Endodermal cell (in vitro differentiated cells): Measurements from ENCODE around the gene LIN9. TPM values are rescaled to one million over a fixed set of nuclear protein-coding genes. Genes with fewer than 3 reads are reported as not detected.
A peak's percentile ranks its signal among the peaks of the same experiment; 100 is the strongest.

ENCODE experiments used
- DNase-seq: peaks from one replicate; pipeline ENCODE4 v3.0.0-alpha.2; 2017
- H3K27ac ChIP-seq: 2 replicates; pipeline ENCODE4 v1.5.1; 2013; ENCODE audit warnings: mild to moderate bottlenecking, low read depth, low read length, moderate library complexity
- H3K27me3 ChIP-seq: 2 replicates; pipeline ENCODE4 v1.6.1; 2013; ENCODE audit warnings: mild to moderate bottlenecking, low read length, moderate library complexity; ENCODE audit not compliant: insufficient read depth, control insufficient read depth, poor library complexity, severe bottlenecking
- H3K36me3 ChIP-seq: 2 replicates; pipeline ENCODE4 v1.7.0; 2013; ENCODE audit warnings: mild to moderate bottlenecking, low read length, moderate library complexity; ENCODE audit not compliant: control insufficient read depth, insufficient read depth
- H3K4me1 ChIP-seq: one replicate; pipeline ENCODE4 v1.7.0; 2013; ENCODE audit warnings: low read length; ENCODE audit not compliant: control insufficient read depth, insufficient read depth
- H3K4me3 ChIP-seq: 2 replicates; pipeline ENCODE4 v1.5.1; 2013; ENCODE audit warnings: mild to moderate bottlenecking, low read length, moderate library complexity
- H3K9ac ChIP-seq: 2 replicates; pipeline ENCODE4 v1.6.1; 2013; ENCODE audit warnings: mild to moderate bottlenecking, low read length, moderate library complexity; ENCODE audit not compliant: poor library complexity, severe bottlenecking; ENCODE audit errors: extremely low read depth
- H3K9me3 ChIP-seq: 2 replicates; pipeline ENCODE4 v1.6.1; 2013; ENCODE audit warnings: mild to moderate bottlenecking, low read length, moderate library complexity; ENCODE audit not compliant: control insufficient read depth
- H3K27ac Mint-ChIP-seq: 2 replicates; pipeline ENCODE4 v1.8.0; 2020; ENCODE audit warnings: mixed read lengths
- H3K27me3 Mint-ChIP-seq: 2 replicates; pipeline ENCODE4 v1.8.0; 2021; ENCODE audit warnings: mild to moderate bottlenecking, mixed read lengths; ENCODE audit not compliant: insufficient read depth
- H3K36me3 Mint-ChIP-seq: 2 replicates; pipeline ENCODE4 v1.8.0; 2020; ENCODE audit warnings: low read depth, mixed read lengths
- H3K4me1 Mint-ChIP-seq: 2 replicates; pipeline ENCODE4 v1.8.0; 2020; ENCODE audit warnings: mixed read lengths
- H3K4me3 Mint-ChIP-seq: 2 replicates; pipeline ENCODE4 v1.8.0; 2020; ENCODE audit warnings: mild to moderate bottlenecking, moderate library complexity, mixed read lengths
- H3K9me3 Mint-ChIP-seq: 2 replicates; pipeline ENCODE4 v1.8.0; 2020; ENCODE audit warnings: mild to moderate bottlenecking, mixed read lengths
- CTCF ChIP-seq: fragments of 200-600 bp; sonication (generic); conservative IDR thresholded peaks from 2 replicates; pipeline ENCODE4 v1.5.0; 2021; ENCODE audit warnings: antibody characterized with exemption, mild to moderate bottlenecking
- WGBS, 2 experiments: methylation state at CpG; one replicate each; pipeline versions ENCODE4 v1.1.5 to v1.1.7; 2013; ENCODE audit warnings: missing lambda C conversion rate in 2 of 2, mixed read lengths in 1 of 2; ENCODE audit not compliant: insufficient coverage in 1 of 2, insufficient read length in 1 of 2; 5-methylcytosine and 5-hydroxymethylcytosine counted together
- total RNA-seq, 2 donors: library from RNA; stranded (reverse); fragmentation: NEBNext Ultra II Directional in 1 of 2; extraction: Animal tissue kit (Norgen Biotek cat#: 25700) in 1 of 2; gene quantifications; 2 replicates in 1 of 2; 3 replicates in 1 of 2; pipeline ENCODE4 v1.2.1, GENCODE V29; 2021

LIN9 gene
- total RNA-seq, 2 donors from 2014 or later: 9.9 to 11.3 TPM

DNA sequence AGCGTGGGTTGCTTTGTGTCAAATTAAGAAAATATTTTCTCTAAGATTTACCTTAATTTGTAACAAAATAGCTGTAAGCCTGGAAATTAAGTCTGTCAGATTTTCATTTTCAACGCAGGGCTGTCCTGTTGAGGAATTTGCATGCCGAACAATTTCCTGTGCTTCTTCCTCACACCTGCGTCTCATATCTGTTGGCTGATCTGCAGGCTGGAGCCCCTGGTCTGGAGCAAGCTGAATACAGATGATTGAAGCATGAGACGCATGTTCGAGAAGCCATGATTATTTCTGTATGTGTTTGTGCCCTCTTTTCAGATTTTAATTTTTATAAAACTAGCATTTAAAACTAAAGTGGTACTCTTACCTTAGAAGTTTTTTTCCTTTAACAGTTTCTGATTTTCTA is 75.7 kb downstream of the LIN9 start:
- H3K4me3 ChIP-seq: no peak overlapping the region
- TF ChIP-seq CTCF: no peak

DNA sequence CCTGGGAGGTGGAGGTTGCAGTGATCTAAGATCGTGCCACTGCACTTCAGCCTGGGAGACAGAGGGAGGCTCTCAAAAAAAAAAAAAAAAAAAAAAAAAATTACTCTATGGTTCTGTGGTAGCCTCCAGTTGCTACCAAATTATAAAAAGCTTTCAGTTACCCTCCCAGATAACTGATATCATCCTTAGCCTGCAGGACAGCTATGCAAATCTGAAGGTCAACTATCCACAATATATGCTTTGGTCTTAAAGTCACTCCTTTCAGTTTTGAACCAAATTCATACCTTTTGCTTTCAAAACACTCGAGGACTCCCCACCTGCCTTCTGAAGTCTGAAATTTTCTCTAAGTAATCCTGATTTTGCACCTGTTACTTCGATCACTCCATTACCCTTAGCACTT is 82.4 kb downstream of the LIN9 start:
- H3K9ac ChIP-seq: peak overlapping the region; percentile 95
- H3K36me3 ChIP-seq: peaks cover 44% of the 10 kb centered on the region
- no peaks in the 10 kb centered on the region for H3K9me3 Mint-ChIP-seq
- H3K4me1 Mint-ChIP-seq: peaks cover 22% of the 10 kb centered on the region
- H3K36me3 Mint-ChIP-seq: peaks cover 14% of the 10 kb centered on the region
- no peak for DNase-seq
- no peak overlapping the region for H3K27ac Mint-ChIP-seq
- no peaks in the 10 kb centered on the region for H3K9me3 ChIP-seq
- TF ChIP-seq CTCF: no peak
- peak overlapping the region; percentile 84 for H3K4me3 Mint-ChIP-seq
- 87% methylated on average over 3 of the region's 3 CpGs; no CpG with 5 or more reads in 1 of the 2 experiments for WGBS, 2 experiments
- no peak overlapping the region for H3K27ac ChIP-seq
- H3K4me1 ChIP-seq: peaks cover 6% of the 10 kb centered on the region
- no peaks in the 10 kb centered on the region for H3K27me3 Mint-ChIP-seq
- no peaks in the 10 kb centered on the region for H3K27me3 ChIP-seq
- peak overlapping the region; percentile 92 for H3K4me3 ChIP-seq

More for the DNA sequence above, 75.7 kb downstream of the LIN9 start:
- peaks cover 18% of the 10 kb centered on the region for H3K36me3 Mint-ChIP-seq
- H3K27me3 Mint-ChIP-seq: no peaks in the 10 kb centered on the region
- H3K9me3 Mint-ChIP-seq: no peaks in the 10 kb centered on the region
- no peak overlapping the region for H3K9ac ChIP-seq
- DNase-seq: no peak
- 92 to 94% methylated on average over 3 to 5 of the region's 6 CpGs for WGBS, 2 experiments
- peaks cover 8% of the 10 kb centered on the region for H3K4me1 Mint-ChIP-seq
- H3K4me1 ChIP-seq: peaks cover 3% of the 10 kb centered on the region
- no peak overlapping the region for H3K27ac Mint-ChIP-seq
- H3K9me3 ChIP-seq: no peaks in the 10 kb centered on the region
- H3K27me3 ChIP-seq: no peaks in the 10 kb centered on the region
- H3K36me3 ChIP-seq: peaks cover 43% of the 10 kb centered on the region
- H3K4me3 Mint-ChIP-seq: no peak overlapping the region
- no peak overlapping the region for H3K27ac ChIP-seq

DNA sequence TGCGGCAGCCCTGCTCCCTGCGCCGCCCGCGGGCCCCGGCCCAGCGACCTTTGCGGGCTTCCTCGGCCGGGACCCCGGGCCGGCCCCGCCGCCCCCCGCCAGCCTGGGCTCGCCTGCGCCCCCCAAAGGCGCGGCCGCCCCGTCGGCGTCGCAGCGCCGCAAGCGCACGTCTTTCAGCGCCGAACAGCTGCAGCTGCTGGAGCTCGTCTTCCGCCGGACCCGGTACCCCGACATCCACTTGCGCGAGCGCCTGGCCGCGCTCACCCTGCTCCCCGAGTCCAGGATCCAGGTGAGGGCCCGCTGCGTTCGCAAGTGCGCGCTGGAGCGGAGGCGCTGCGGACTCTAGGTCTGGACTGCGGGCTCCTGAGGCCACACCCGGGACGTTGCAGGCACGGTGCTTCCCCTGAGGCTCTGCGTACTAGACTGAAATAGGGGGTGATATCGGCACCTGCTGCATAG is 85.1 kb downstream of the LIN9 start:
- H3K9me3 ChIP-seq: no peaks in the 10 kb centered on the region
- Mint-ChIP-seq H3K4me1 (peaks cover 39% of the 10 kb centered on the region), H3K9me3 (no peaks in the 10 kb centered on the region), H3K27ac (peak overlapping the region; percentile 88), H3K36me3 (peaks cover 14% of the 10 kb centered on the region), H3K27me3 (no peaks in the 10 kb centered on the region), H3K4me3 (peak overlapping the region; percentile 84)
- H3K27me3 ChIP-seq: no peaks in the 10 kb centered on the region
- peak overlapping the region; percentile 95 for H3K9ac ChIP-seq
- peak; percentile 81 for DNase-seq
- peaks cover 29% of the 10 kb centered on the region for H3K36me3 ChIP-seq
- peaks cover 10% of the 10 kb centered on the region for H3K4me1 ChIP-seq
- H3K4me3 ChIP-seq: peak overlapping the region; percentile 92
- 1 to 7% methylated on average over 22 to 55 of the region's 55 CpGs for WGBS, 2 experiments
- no peak overlapping the region for H3K27ac ChIP-seq
- TF ChIP-seq CTCF: peak; percentile 49
